ENCODE results near the gene SPTBN5. TPM values are rescaled to one million over a fixed set of nuclear protein-coding genes. Genes with fewer than 3 reads are reported as not detected.

Gene SPTBN5
- total RNA-seq, 1 experiment from 2014 or later: 1.6 TPM

DNA sequence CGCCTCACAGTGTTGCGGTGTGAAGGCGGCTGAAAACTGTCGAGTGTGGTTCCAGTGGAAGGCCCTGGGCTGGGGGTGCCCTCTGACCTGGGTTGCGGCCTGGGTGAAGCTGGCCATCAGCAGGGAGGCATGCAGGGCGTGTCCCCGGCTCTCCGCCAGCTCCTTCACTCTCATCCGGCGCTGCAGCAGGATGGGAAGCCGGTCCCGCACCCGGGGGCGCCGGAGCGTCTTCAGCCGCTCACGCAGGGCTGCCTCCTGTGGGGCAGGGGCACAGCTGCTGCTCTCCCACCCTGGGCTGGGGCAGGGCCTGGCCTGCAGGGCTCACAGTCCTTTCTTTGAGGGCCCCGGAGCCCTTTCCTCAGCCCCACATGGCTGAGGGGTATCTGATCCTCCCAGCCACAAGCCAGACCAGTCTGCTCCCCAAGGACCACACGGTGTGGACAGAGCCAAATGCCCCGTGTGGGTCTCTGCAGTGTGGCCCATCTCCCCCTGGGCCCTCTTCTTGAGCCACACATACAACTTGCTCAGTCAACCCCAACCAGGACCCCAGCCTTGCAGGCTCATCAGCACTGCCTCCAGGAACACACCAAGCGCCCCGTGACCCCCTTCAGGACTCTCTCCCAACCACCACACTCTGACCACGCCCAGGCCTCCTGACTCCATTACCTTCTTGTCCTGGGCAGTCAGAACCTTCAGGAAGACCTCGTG is 26.8 kb downstream of the SPTBN5 start:
- DNase-seq (ENCODE audit: low spot score): no peak

DNA sequence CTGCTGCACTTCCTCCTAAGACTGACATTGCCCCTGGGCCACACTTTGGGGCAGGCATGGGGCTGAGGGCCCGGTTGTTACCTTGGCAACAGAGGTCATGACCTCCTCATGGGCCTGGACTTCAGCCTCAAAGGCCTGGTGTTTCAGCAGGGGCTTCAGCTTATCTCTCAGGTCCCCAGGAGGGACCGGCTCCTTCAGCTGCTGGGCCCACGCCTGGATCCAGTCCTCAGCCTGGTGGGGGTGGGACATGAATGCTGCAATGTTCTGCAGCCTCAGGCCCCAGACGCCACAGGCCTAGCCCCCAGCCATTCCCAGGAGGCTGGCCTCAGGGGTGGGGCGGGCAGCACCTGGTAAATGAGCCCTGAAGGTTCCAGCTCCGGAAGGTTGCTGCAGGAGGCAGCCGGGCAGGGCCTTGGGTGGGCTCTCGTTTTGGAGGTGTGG is 27.6 kb downstream of the SPTBN5 start:
- DNase-seq (ENCODE audit: low spot score): no peak

DNA sequence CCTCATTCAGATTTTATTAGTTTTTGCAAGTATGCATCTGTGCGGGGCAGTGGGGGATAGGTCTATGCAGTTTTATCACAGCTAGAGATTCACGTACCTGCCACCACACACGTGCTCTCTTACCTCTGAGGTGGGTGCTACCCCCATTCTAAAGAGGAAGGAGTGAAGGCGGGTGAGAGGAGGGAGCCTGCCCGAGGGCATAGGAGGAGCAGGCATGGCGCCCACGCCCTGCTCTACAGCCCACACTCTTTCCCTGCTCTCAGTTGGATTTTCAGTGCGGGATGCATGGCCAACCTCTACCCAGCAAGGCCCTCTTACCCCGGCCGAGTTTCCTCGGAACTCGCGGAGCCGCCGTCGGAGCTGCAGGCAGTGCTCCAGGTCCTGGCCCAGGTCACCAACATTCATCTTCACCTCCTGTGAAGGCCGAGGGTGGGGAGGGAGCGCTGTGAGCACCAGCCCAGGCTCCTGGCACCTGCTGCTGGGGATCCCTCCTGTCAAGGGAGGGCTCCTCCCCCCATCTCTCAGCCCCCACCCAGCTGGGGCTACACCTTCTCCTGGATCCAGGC is 28.3 kb downstream of the SPTBN5 start:
- no peak for DNase-seq (ENCODE audit: low spot score)

DNA sequence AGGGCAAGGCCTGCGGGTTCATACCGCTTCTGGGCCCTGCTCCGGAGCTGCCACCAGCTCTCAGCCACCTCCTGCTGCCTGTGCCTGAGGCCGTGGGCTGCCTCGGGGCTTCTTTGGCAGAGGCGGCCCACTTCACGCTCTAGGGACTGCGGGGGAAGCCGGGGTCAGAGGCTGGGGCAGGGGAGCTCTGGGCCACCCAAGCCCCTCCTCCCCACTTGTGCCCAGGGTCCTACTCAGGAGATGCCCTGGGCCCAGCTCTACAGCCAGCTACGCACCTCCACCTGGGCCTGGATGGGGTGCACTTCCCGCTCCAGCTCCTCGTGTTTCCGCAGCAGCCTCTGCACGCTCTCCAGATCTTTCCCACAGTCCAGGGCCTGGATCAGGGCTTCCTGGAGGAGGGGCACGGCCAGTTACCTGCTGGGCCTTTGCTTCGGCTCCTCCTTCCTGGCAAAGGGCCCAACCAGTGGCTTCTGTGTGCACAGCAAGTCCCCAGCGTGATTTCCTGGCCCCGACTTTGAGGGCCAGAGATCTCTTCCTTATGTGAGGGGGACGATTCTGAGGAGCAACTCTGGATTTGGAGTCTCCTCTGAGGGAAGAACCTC is 31.2 kb downstream of the SPTBN5 start:
- peak; percentile 93 for DNase-seq (ENCODE audit: low spot score)

DNA sequence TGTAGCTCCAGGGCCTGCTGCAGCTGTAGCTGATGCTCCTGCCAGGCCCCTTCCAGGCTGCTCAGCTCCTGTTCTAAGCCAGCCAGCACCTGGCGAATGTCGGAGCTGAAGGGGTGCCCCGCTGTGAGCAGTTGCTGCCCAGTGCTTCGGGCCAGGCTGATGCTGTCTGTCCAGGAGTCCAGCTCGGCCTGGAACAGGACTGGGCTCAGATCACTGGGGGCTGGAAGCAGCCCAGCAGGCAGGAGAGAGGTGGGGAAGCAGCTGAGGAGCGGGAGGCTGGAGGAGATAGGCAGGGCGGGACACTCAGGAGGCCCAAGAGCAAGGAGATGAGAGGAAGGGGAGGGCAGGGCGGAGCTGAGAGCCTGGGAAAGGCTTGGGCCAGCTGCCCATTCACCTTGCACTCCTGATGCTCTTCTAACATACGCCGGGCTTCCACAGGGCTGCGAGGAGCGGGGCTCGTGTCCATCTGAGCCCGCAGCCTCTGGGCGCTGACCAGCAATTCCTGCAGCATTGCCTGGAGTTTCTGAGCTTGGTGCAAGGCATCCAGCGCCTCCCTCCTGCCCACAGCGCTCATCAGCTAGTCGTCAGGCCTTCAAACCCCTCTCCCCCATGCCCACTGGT is 32.0 kb downstream of the SPTBN5 start:
- DNase-seq (ENCODE audit: low spot score): no peak

DNA sequence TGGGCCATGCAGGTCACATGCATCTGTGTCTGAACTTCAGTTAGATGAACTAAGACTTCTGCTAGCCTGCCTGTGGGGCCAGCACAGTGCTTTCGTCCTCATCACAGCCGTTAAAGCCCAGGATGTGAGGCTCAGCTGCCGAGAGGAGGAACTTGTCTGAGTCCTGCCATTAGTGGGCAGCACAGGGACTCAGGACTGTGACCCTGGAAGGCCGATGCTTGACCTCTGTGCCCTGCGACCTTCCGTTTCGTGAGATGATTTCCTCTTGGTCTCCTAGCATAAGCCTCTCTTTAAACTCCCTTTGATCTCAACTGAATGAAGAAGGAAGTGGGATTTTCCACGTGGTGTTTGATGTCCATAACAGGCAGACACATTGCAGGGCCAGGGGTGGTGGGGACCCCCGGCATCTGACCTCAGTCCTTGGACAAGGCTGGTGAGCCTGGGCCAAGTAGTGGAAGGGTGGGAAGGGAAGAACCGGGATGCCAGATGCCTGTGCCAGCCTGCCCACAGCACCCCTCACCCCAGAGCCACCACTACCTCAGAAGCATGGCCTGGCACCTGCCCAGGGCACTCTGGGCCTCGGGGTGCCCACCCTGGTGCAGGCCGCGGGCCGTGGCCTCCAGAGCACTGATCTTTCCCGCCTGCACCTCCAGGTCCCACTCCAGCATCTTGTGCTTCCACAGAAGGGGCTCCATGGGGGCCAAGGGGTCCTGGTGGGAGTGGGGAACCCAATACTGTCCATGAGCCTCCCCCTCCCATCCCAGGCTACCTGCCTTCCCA is 33.6 kb downstream of the SPTBN5 start:
- DNase-seq (ENCODE audit: low spot score): no peak

DNA sequence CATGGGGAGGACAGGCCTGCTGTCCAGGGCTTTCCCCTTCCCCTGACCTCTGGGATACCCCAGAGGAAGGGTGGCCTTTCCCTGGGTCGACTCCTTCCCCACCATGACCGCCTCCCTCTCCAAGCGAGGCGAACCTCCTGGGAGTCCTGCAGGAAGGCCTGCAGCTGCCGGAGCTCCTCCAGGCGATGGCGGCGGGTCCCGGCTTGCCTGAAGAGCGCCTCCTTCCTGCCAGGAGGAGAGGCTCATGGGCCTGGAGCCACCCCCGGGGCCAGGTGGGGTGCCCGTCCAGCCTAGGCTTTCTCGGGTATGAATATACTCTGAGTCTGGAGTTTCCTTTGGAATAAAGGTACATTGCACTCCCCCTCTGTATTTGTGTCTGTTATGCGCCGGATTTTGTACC is 35.1 kb downstream of the SPTBN5 start:
- DNase-seq (ENCODE audit: low spot score): no peak

DNA sequence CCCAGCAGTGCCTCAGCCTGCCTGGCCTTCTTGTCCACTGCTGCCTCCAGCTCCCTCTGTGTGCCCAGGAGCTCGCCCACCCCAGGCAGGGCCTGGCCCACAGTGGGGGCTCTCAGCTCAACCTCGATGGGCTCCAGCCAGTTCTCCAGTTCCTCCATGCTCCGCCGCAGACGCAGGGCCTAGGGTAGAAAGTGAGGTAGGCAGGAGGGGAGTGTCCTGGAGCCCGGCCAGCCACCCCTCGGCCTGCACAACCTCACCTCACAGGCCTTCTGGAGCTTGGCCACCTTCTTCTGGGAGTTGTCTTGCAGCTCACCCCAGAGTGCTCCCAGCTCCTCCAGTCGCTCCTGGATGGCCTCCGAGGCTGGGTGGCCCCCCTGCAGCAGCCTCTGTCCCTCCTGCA is 36.5 kb downstream of the SPTBN5 start:
- DNase-seq (ENCODE audit: low spot score): no peak

DNA sequence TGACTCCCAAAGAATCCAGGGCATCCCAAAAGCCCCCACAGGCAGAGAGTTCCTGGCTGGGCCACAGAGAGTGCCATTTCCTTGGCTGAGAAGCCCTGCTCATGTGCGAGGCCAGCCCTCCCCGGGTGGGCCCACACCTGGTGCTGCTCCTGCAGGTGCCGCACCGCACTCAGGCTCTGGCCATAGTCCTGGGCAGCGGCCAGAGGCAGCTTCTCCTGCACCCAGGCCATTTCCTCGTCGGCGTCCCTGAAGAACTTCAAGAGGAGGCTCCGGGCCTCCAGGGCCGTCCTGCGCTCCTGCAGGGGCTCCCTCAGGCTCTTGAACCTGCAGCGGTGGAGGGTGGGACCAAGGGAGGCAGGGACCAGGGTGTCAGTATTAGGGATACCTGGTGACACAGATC is 37.1 kb downstream of the SPTBN5 start:
- no peak for DNase-seq (ENCODE audit: low spot score)

DNA sequence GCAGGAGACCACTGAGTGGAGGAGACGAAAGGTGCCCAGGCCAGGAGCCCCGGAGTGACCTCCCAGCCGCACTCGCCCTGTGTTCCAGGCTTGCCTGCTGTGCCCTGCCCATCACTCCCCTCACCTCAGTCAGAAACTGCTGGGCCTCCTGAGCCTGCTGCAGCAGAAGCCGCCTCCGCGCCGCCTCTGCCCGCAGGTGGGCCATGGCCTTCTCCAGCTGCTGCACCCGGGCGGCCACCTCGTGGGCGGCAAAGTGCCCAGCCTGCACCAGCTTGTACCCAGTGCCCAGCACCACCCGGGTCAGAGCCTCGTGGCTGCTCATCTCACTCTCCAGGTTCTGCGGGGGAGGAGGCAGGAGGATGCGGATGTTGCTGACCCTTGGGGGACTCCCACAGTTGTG is 37.6 kb downstream of the SPTBN5 start:
- DNase-seq (ENCODE audit: low spot score): no peak

DNA sequence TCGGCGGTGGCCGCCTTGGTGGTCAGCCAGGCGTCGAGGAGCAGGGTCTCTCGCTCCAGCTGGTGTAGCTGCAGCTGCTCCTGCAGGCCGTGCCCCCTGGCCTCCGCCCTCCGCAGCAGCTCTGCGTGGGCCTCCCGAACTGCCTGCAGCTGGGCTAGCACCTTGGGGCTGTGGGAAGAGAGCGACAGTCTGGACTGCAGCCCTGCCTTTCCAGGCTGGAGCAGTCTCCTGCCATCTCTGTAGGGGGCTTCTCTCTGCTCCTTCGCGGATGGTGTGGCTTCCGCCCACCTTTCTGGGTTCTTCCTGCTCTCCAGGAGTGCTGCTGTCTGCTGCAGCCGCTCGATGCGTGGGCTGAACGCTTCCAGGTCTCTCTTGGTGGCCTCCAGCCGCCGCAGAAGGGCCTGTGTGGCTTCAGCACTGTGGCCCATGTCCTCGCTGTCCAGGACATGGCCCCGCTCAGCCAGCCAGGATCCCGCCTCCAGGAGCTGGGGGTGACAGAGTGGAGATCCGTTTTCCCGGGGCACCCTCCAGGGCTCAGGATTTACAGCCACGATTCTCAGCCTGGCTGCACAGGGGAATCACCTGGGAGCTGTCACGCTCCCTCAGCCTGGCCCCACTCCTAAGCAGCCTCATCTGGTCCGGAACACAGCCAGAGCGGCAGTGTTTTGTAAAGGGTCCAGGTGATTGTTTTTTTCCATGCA is 38.4 kb downstream of the SPTBN5 start:
- no peak for DNase-seq (ENCODE audit: low spot score)

DNA sequence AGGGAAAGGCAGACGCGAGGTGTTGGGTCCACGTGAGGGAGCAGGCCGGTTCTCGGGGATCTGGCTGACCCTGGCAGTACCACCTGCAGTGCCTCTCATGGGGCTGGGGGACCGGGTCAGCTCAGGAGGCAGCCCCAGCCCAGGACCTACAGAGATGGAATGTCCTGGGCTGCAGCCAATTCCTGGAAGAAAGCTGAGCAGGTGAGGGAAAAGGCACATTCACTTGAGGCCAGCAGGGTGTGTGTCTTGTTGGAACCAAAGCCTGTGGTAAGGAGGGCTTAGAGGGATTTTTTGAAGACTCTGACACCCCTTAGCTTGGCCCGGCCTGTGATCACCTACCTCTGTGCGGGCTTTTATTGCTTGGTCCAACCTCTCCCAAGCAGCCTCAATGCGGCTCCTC is 39.4 kb downstream of the SPTBN5 start:
- no peak for DNase-seq (ENCODE audit: low spot score)

DNA sequence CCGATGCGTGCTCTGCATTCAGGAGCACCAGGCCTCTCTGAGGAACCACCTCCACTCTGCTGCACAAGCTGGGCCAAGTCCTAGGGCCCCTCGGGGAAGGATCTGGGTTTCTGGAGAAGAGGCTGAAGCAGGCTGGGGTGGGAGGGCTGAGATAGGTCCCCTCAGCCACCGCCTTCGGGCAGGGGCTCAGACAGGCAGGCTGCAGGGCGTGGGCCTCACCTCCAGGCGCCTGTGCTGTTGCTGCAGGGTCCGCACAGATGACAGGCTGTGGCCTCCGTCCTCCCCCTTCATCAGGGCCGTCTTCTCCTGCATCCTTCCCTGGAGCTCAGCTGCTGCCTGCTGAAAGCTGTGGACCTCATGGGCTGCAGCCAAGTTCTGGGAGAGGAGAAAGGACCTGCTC is 40.0 kb downstream of the SPTBN5 start:
- DNase-seq (ENCODE audit: low spot score): no peak

DNA sequence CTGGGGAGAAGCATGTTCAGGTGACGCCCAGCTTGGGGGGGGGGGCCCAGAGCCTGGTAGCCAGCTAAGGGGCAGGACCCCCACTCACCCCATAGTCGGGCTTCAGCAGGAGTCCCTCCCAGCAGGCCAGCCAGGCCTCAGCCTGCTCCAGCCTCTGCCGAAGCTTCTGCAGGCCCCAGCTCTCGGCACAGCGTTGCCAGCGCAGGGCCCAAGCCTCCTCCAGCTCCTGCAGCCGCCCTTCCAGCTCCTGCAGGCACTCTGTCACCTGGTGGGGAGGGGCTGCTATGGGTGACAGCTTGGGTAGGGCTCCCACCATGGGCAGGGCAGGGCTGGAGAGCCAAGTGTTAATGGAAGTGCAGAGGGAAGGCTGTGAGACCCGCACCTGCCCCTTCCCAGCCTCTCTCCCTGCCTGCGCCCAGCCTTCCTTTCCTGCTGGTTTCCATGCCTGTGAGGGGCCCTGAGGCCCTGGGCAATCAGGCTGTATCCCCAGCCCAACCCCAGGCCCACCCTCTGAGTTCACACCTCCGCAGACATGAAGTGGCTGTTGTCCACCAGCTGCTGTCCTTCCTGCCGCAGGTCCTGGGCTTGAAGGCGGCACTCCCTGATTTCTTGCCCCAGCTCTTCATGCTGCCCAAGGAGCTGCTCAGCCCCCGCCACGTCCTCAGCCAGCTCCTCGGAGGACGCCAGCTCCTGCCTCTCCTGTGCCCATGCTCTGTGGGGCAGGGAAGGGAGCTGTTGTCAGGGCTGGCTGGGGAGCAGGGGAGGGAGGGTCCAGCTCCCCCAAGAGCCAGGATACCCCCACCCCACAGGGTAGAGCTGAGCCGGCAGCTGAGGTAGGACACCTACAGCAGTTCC is 40.9 kb downstream of the SPTBN5 start:
- no peak for DNase-seq (ENCODE audit: low spot score)

DNA sequence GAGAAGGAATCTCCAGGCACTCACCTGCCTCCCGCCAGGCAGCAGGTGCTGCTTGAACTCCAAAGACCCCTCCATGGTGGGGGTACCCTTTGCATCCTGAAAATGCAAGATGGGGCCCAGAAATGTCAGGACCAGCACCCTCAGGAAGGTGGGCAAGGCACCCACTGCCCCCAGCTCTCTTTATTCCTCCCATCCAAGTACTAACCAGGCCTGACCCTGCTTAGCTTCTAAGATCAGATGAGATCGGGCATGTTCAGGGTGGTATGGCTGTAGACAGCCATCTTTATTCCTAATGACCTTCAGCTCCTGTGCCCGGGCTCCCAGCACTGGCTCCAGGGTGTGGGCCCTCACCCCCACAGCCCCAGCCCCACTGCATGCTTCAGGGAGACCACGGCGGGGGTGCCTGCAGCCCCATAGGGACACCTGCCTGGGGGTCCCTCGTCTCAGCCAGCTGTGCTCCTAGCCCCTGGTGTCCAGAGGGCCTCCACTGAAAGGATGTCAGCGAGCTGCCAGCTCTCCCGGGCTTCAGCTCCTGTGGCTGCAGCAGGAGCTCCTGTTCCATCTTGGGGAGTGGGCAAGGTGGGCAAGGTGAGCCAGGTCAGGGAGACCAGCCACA is 42.0 kb downstream of the SPTBN5 start:
- no peak for DNase-seq (ENCODE audit: low spot score)

DNA sequence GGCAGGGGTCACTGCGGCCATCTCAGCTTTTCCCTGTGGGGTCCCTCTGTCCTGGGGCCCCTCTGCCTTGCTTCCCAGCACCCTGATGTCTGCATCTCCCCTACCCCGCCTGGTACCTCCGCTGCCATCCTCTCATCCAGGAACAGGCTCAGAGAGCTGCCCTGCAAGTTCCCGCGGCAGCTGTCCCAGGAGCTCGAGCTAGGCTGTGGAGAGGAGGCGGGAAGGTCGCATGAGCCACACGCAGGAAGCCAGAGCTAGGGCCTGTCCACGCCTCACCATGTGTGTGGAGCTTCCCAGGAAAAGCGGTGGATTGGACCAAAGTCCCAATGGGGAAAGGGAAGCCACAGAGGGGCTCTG is 42.7 kb downstream of the SPTBN5 start:
- DNase-seq (ENCODE audit: low spot score): no peak

DNA sequence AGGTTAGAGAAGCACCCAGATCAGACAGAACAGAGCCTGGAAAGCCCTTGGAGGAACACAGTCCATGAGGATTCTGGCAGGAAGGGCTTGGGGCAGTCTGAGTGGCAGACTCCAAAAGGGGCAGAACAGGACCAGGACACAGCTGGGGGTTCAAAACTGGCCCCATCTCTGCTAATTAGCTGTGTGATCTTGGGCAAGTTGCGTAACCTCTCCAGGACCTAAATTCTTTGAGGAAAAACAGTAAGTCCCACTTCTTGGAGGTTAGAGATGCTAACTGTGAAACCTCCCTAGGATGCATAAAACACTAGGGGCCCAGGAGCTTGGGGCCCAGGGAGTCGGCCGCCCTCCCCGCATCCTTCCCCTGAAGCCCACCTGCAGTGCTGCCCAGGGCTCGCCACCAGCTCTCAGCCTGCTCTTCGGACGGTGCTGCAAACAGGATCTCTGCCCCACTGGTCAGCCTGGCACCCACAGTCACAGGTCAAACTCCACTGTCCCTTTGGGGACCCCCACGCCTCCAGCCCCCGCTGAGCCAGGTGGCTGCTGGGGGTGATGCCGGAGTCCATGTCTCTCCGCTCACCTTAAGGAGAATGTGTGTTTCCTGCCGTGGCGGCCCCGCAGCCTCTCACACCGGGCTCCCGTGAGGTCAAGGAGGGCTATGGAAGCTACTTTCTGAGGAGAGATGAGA is 43.2 kb downstream of the SPTBN5 start:
- no peak for DNase-seq (ENCODE audit: low spot score)

DNA sequence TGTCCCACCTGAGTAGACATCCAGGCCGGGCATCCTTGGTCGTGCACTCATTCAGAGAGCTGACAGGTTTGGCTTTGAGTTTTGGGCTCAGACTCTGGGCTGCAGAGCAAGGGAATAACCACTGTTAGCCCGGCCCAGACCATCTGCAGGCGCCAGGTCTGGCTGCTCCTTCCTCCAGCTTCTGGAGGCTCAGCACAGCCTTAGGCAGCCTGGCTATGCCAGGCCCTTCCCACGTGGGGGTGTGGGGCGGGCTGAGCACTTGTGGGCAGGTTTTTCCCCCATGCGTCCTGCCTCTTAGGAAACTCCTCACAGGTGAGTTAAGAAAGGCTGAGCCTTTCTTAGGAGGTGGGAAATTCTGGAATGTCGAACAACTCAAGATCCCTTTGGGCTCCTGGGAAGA is 44.0 kb downstream of the SPTBN5 start:
- DNase-seq (ENCODE audit: low spot score): no peak

DNA sequence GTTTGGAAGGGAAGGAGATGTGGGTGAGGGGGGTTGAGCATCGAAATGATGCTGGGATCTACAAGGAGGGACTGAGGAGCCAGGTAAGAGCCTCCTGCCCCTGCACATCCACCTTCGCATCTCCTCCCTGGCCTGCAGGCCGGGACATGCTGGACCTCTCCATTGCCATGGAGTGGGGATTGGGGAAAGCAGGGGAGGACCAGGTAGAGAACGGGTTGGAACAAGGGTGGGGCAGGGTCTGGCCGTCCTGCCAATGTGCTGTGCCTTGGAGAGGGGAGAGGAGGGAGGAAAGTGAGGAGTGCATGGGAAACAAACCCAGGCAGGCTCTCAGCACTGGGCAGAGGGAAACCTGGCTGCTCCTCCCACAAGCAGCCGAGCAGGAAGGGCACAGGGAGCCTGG is 44.6 kb downstream of the SPTBN5 start:
- DNase-seq (ENCODE audit: low spot score): no peak

DNA sequence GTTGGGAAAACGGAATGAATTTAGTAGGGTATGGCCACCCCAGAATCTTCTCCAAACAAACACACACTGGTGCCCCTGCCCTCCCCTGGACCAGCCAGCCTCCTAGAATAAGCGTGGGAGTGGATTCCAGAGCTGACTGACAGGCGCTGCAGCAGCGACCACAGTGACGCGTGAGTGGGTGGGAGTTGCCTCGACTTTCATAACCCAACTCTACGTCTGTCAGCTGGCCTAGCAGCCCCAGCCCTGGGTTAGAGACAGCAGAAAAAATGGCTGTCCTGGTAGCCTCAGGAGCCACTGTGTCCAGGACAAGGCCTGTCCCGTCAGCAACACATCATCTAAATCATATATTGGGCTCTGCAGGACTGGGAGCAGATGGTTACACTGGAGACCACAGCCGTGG is 45.2 kb downstream of the SPTBN5 start:
- DNase-seq (ENCODE audit: low spot score): no peak

All from HT-29 (cell line).